Thyroid gland (tissue), 4 donors: Measurements from ENCODE around the gene WDR44. TPM values are rescaled to one million over a fixed set of nuclear protein-coding genes. Genes with fewer than 3 reads are reported as not detected.
A peak's percentile ranks its signal among the peaks of the same experiment; 100 is the strongest.
"Not testable (repeated sequence)": the region's sequence is repeated elsewhere in the genome, so short reads cannot be mapped to it uniquely, and the experiment has no call there.

Experiments used
- DNase-seq, 2 donors: peaks; one replicate each; pipeline ENCODE4 v3.0.0-alpha.2; 2019
- H3K27ac ChIP-seq, 3 donors: fragments of 200-600 bp; sonication (generic); 1 replicate in 2 of 3; 2 replicates in 1 of 3; pipeline ENCODE4 v1.5.1; 2016 to 2019; ENCODE audit warnings: mild to moderate bottlenecking in 1 of 3, moderate library complexity in 1 of 3
- H3K27me3 ChIP-seq: fragments of 200-600 bp; sonication (generic); one replicate; pipeline ENCODE4 v1.5.1; 2019
- H3K36me3 ChIP-seq, 2 donors: fragments of 200-600 bp; sonication (generic); one replicate each; pipeline ENCODE4 v1.5.1; 2016 to 2019
- H3K4me1 ChIP-seq, 2 donors: fragments of 200-600 bp; sonication (generic); one replicate each; pipeline ENCODE4 v1.5.1; 2017 to 2019
- H3K4me3 ChIP-seq, 3 donors: fragments of 200-600 bp; sonication (generic); replicated peaks in 1 of 3; 1 replicate in 2 of 3; 2 replicates in 1 of 3; pipeline ENCODE4 v1.5.1; 2016; ENCODE audit warnings: mild to moderate bottlenecking in 1 of 3
- H3K9me3 ChIP-seq: fragments of 200-600 bp; sonication (generic); one replicate; pipeline ENCODE4 v1.5.1; 2017
- POLR2A ChIP-seq, 2 donors: fragments of 450-650 bp; IDR thresholded peaks; one replicate each; pipeline ENCODE4 v1.6.1; 2017; ENCODE audit warnings: antibody characterized with exemption in 2 of 2, mild to moderate bottlenecking in 2 of 2, moderate library complexity in 1 of 2
- WGBS, 2 donors: methylation state at CpG; one replicate each; pipeline ENCODE4 v1.1.5; 2017; 5-methylcytosine and 5-hydroxymethylcytosine counted together
- intact Hi-C: fragments of 100-400 bp; cut with DNase I; formaldehyde crosslinking; loops from one replicate; pipeline ENCODE4 v1.15.1; 2023
- total RNA-seq, 4 donors: library from RNA; depleted of rRNA; stranded (reverse); fragments of >200 nt; gene quantifications; one replicate each; pipeline ENCODE4 v1.2.3, GENCODE V29; 2016
- TF ChIP-seq, protein P1 (sequence below), 6 experiments: fragments of 200-600 bp in 3 of 6; fragments of 450-650 bp in 3 of 6; sonication (generic) in 3 of 6; IDR thresholded peaks; one replicate each; pipeline ENCODE4 v1.5.1; 2016 to 2019; ENCODE audit warnings: antibody characterized with exemption in 6 of 6, mild to moderate bottlenecking in 2 of 6, inconsistent platforms in 1 of 6, moderate library complexity in 1 of 6

Gene WDR44
- total RNA-seq, 4 donors from 2014 or later: 18.8 to 24.0 (median 22.5) TPM

DNA sequence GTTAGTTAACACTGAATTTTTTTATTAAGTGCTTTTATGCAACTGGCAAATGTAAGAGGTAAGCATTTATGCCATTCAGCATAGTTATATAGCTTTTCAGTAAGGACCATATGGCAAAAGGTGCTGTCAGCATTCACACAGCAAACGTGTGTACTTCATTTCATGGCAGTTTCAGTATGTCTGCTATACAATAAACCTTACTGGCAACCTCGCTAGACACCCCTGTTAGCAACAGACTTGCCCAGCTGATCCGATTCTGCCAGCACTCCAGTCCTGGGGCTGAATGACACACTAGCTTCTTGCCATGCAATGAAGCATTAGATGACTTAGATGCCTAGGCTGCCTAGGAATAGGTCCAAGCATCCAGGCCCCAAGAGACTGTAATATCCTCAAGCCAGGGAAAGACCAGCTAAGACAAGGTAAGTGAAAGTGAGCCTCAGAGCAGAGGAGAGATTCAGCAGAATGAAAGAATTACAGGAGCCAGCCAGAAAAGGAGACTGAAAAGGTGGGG, 102.4 kb downstream of the WDR44 start:
- Histone ChIP-seq H3K27me3 (no peaks in the 10 kb centered on the region), H3K4me3 (no peak overlapping the region), H3K36me3 (no peaks in the 10 kb centered on the region), H3K4me1 (no peaks in the 10 kb centered on the region), H3K27ac (no peak overlapping the region), H3K9me3 (no peaks in the 10 kb centered on the region)
- intact Hi-C loops: no loop called here
- 86% methylated on average over 3 of the region's 3 CpGs for WGBS, 2 donors
- TF ChIP-seq POLR2A (IDR thresholded peaks at IDR 0.05): no peak
- TF ChIP-seq, protein P1, sequence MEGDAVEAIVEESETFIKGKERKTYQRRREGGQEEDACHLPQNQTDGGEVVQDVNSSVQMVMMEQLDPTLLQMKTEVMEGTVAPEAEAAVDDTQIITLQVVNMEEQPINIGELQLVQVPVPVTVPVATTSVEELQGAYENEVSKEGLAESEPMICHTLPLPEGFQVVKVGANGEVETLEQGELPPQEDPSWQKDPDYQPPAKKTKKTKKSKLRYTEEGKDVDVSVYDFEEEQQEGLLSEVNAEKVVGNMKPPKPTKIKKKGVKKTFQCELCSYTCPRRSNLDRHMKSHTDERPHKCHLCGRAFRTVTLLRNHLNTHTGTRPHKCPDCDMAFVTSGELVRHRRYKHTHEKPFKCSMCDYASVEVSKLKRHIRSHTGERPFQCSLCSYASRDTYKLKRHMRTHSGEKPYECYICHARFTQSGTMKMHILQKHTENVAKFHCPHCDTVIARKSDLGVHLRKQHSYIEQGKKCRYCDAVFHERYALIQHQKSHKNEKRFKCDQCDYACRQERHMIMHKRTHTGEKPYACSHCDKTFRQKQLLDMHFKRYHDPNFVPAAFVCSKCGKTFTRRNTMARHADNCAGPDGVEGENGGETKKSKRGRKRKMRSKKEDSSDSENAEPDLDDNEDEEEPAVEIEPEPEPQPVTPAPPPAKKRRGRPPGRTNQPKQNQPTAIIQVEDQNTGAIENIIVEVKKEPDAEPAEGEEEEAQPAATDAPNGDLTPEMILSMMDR (IDR thresholded peaks at IDR 0.05): no peak
- no peak for DNase-seq

DNA sequence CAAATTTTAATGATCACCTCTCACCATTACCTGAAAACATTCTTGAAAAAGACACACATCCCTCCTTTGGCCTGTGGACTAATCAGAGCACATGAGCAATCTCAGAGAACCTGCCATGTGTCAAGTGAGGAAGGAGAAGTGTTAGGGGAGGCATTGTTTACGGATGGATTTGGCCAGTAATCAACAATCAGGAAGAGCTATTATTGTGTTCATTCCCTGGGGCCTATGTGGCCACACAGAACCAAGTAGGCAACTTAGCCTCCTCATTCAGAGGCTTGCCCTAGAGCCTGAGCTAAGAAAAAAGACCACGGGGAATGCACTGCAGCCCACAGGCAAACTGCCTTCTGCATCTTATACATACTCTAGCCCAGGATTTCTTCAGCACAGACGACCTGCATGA, 109.1 kb downstream of the WDR44 start:
- H3K27me3 ChIP-seq: no peaks in the 10 kb centered on the region
- intact Hi-C loops: no loop called here
- H3K4me3 ChIP-seq: no peak overlapping the region
- no peaks in the 10 kb centered on the region for H3K9me3 ChIP-seq
- no peaks in the 10 kb centered on the region for H3K4me1 ChIP-seq
- no peaks in the 10 kb centered on the region for H3K36me3 ChIP-seq
- TF ChIP-seq, protein P1 (IDR thresholded peaks at IDR 0.05): no peak
- no peak for TF ChIP-seq POLR2A (IDR thresholded peaks at IDR 0.05)
- no peak for DNase-seq
- 77 to 81% methylated on average over 3 of the region's 3 CpGs for WGBS, 2 donors
- H3K27ac ChIP-seq: no peak overlapping the region

DNA sequence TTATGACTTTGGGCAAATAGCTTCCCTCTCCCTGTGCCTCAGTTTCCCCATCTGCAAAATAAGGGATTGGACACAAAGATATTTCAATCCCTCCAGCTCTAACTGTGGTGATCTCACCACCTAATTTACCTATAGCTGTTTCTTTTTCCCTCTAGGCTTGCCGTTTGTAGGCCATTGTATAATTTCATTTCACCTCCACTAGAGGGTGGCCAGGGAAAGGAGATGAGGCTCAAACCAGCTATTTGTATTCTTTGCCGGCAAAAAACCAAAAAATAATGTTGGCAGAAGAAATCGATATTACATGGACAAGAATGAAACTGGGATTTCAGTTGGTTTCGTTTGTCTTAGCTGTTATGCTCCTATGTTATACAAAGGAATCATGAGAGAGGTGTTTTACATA, 113.6 kb downstream of the WDR44 start:
- intact Hi-C loops: no loop called here
- 2 to 7% methylated on average over 4 of the region's 4 CpGs for WGBS, 2 donors
- Histone ChIP-seq H3K27ac (no peak overlapping the region), H3K9me3 (no peaks in the 10 kb centered on the region), H3K4me3 (no peak overlapping the region), H3K36me3 (no peaks in the 10 kb centered on the region), H3K27me3 (no peaks in the 10 kb centered on the region), H3K4me1 (no peaks in the 10 kb centered on the region)
- no peak for DNase-seq
- TF ChIP-seq POLR2A (IDR thresholded peaks at IDR 0.05): no peak
- TF ChIP-seq, protein P1 (IDR thresholded peaks at IDR 0.05): peak in 5 of 6 experiments; percentile 31 to 68 (median 50)

DNA sequence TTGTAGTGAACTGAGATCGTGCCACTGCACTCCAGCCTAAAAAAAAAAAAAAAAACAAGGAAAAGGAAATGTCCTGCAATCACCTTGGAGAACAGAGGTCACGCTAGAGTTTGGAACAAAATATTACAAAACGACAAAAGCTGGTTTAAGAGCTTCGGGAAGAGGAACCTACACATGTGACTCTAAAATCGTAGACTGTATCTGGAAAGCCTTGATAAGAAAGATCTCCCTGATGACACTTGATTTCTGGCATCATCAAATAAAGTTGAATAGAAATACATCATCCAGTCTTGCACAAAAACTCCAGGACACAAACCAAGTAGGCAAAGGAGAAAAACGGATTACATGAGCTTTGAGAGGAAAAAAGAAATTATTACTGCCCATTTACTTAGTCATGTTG, 118.6 kb downstream of the WDR44 start:
- Histone ChIP-seq H3K36me3 (no peaks in the 10 kb centered on the region), H3K4me1 (no peaks in the 10 kb centered on the region), H3K4me3 (no peak overlapping the region), H3K27me3 (no peaks in the 10 kb centered on the region), H3K9me3 (no peaks in the 10 kb centered on the region), H3K27ac (no peak overlapping the region)
- WGBS, 2 donors: 72 to 82% methylated on average over 6 of the region's 6 CpGs
- TF ChIP-seq POLR2A (IDR thresholded peaks at IDR 0.05): no peak
- TF ChIP-seq, protein P1 (IDR thresholded peaks at IDR 0.05): no peak
- intact Hi-C loops: loop anchor here (5.0 kb wide), 1 partner anchor 138 kb away; no protein-coding TSS in a partner anchor
- no peak for DNase-seq

DNA sequence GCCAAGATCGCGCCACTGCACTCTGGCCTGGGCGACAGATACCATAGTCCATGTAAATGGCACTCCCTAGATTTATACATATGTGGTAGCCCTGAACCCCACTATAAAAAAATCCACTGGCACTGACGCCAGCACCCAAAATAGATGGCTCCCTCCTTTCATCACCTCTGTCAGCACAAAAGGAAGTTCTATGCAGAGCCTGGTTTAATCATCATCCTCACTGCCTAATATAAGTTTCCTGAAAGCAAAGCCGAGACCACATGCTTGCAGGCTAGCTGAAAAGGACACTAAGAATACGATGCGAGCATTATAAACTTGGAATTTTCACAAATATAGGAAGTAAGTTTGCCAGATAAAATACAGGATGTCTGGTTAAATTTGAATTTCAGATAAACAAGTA, 122.2 kb downstream of the WDR44 start:
- no peak for DNase-seq
- H3K27ac ChIP-seq: no peak overlapping the region
- no peak overlapping the region for H3K4me3 ChIP-seq
- no peaks in the 10 kb centered on the region for H3K27me3 ChIP-seq
- no peaks in the 10 kb centered on the region for H3K36me3 ChIP-seq
- 79 to 82% methylated on average over 3 to 7 of the region's 7 CpGs for whole genome bisulfite sequencing, 2 donors
- H3K9me3 ChIP-seq: no peaks in the 10 kb centered on the region
- no peaks in the 10 kb centered on the region for H3K4me1 ChIP-seq
- intact Hi-C loops: no loop called here
- TF ChIP-seq, protein P1 (IDR thresholded peaks at IDR 0.05): no peak
- TF ChIP-seq POLR2A (IDR thresholded peaks at IDR 0.05): no peak

DNA sequence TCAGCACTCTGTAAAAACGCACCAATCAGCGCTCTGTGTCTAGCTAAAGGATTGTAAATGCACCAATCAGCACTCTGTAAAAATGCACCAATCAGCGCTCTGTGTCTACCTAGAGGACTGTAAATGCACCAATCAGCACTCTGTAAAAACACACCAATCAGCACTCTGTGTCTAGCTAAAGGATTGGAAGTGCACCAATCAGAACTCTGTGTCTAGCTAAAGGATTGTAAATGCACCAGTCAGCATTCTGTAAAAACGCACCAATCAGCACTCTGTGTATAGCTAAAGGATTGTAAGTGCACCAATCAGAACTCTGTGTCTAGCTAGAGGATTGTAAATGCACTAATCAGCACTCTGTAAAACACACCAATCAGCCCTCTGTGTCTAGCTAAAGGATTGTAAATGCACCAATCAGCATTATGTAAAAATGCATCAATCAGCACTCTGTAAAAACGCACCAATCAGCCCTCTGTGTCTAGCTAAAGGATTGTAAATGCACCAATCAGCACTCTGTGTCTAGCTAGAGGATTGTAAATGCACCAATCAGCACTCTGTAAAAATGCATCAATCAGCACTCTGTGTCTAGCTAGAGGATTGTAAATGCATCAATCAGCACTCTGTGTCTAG, 124.9 kb downstream of the WDR44 start:
- H3K4me1 ChIP-seq, H3K9me3 ChIP-seq, H3K27ac ChIP-seq, DNase-seq, H3K4me3 ChIP-seq, H3K36me3 ChIP-seq, H3K27me3 ChIP-seq, intact Hi-C loops: not testable (repeated sequence)
- 100% methylated on average over 2 to 5 of the region's 5 CpGs for WGBS, 2 donors
